MM.1S (cell line): ENCODE results near the gene FBXO42.

ENCODE experiments used
- DNase-seq: peaks from one replicate; pipeline ENCODE4 v3.0.0-alpha.2; 2015
- H2AFZ ChIP-seq: fragments of 300-600 bp; sonication (generic); 2 replicates; pipeline ENCODE4 v1.6.0; 2016; ENCODE audit warnings: antibody characterized with exemption, low read length
- H3F3A ChIP-seq: fragments of 300-600 bp; sonication (generic); 2 replicates; pipeline ENCODE4 v1.6.1; 2016; ENCODE audit warnings: mild to moderate bottlenecking, antibody characterized with exemption, low read length, moderate library complexity, mixed read lengths; ENCODE audit not compliant: insufficient read depth
- H3K27ac ChIP-seq: fragments of 300-600 bp; sonication (generic); 2 replicates; pipeline ENCODE4 v1.5.1; 2016; ENCODE audit warnings: mild to moderate bottlenecking, low read length
- H3K27me3 ChIP-seq: fragments of 300-600 bp; sonication (generic); replicated peaks from 2 replicates; pipeline ENCODE4 v1.6.0; 2016; ENCODE audit warnings: low read length; ENCODE audit not compliant: insufficient read depth
- H3K36me3 ChIP-seq: fragments of 300-600 bp; sonication (generic); replicated peaks from 2 replicates; pipeline ENCODE4 v1.6.1; 2016; ENCODE audit warnings: mild to moderate bottlenecking, low read length, mixed read lengths; ENCODE audit not compliant: insufficient read depth
- H3K4me1 ChIP-seq: fragments of 300-600 bp; sonication (generic); 2 replicates; pipeline ENCODE4 v1.6.1; 2016; ENCODE audit warnings: low read length, mixed read lengths
- H3K4me2 ChIP-seq: fragments of 300-600 bp; sonication (generic); 2 replicates; pipeline ENCODE4 v1.6.0; 2016; ENCODE audit warnings: low read depth, low read length
- H3K4me3 ChIP-seq: fragments of 300-600 bp; sonication (generic); 2 replicates; pipeline ENCODE4 v1.5.1; 2016; ENCODE audit warnings: low read length, mixed read lengths
- H3K79me2 ChIP-seq: fragments of 300-600 bp; sonication (generic); 2 replicates; pipeline ENCODE4 v1.6.1; 2016; ENCODE audit warnings: mixed run types, low read length, mixed read lengths
- H3K9ac ChIP-seq: fragments of 300-600 bp; sonication (generic); 2 replicates; pipeline ENCODE4 v1.6.1; 2016; ENCODE audit warnings: low read length, mixed read lengths
- H3K9me2 ChIP-seq: fragments of 300-600 bp; sonication (generic); replicated peaks from 2 replicates; pipeline ENCODE4 v1.6.1; 2016; ENCODE audit warnings: mild to moderate bottlenecking, low read length, mixed read lengths; ENCODE audit not compliant: insufficient read depth
- H3K9me3 ChIP-seq: fragments of 300-600 bp; sonication (generic); replicated peaks from 2 replicates; pipeline ENCODE4 v1.6.1; 2016; ENCODE audit warnings: mild to moderate bottlenecking, low read length, mixed read lengths; ENCODE audit not compliant: insufficient read depth
- H4K20me1 ChIP-seq: fragments of 300-600 bp; sonication (generic); 2 replicates; pipeline ENCODE4 v1.6.1; 2016; ENCODE audit warnings: mild to moderate bottlenecking, low read length, moderate library complexity, mixed read lengths; ENCODE audit not compliant: insufficient read depth
- EZH2 ChIP-seq: fragments of 300-600 bp; sonication (generic); optimal IDR thresholded peaks from 2 replicates; pipeline ENCODE3; 2017; ENCODE audit warnings: low read depth, mild to moderate bottlenecking, antibody characterized with exemption, low read length, mixed read lengths
- EZH2phosphoT487 ChIP-seq: fragments of 300-600 bp; sonication (generic); IDR thresholded peaks from 2 replicates; pipeline ENCODE4 v1.6.1; 2018; ENCODE audit warnings: antibody characterized with exemption, low read length
- TF ChIP-seq, protein P1 (sequence below): fragments of 300-600 bp; sonication (generic); IDR thresholded peaks from 2 replicates; pipeline ENCODE4 v1.5.1; 2016; ENCODE audit warnings: antibody characterized with exemption, low read length, mixed read lengths

FBXO42 gene

DNA sequence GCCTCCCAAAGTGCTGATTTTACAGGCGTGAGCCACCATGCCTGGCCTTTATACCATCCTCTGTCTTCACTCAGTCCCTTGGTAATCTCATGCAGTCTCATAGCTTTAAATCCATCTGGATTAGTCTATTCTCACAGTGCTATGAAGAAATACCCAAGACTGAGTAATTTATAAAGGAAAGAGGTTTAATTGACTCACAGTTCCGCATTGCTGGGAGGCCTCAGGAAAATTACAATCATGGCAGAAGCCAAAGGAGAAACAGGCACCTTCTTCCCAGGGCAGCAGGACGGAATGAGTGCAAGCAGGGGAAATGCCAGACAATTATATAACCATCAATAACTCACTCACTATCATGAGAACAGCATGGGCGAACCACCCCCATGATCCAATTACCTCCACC, 66.2 kb downstream of the FBXO42 start:
- DNase-seq: no peak
- 0 out of 2 replicates have a peak, but pooled peaks cover 3% of the 10 kb centered on the region for H3K79me2 ChIP-seq
- no peaks in the 10 kb centered on the region for H3K27me3 ChIP-seq
- no peak overlapping the region for H3K4me2 ChIP-seq
- H3K4me3 ChIP-seq: no peak overlapping the region
- H3K4me1 ChIP-seq: no peaks in the 10 kb centered on the region
- no peaks in the 10 kb centered on the region for H3K9me2 ChIP-seq
- H3K9me3 ChIP-seq: no peaks in the 10 kb centered on the region
- H3K27ac ChIP-seq: no peak overlapping the region
- no peak overlapping the region for H2AFZ ChIP-seq
- TF ChIP-seq, protein P1, sequence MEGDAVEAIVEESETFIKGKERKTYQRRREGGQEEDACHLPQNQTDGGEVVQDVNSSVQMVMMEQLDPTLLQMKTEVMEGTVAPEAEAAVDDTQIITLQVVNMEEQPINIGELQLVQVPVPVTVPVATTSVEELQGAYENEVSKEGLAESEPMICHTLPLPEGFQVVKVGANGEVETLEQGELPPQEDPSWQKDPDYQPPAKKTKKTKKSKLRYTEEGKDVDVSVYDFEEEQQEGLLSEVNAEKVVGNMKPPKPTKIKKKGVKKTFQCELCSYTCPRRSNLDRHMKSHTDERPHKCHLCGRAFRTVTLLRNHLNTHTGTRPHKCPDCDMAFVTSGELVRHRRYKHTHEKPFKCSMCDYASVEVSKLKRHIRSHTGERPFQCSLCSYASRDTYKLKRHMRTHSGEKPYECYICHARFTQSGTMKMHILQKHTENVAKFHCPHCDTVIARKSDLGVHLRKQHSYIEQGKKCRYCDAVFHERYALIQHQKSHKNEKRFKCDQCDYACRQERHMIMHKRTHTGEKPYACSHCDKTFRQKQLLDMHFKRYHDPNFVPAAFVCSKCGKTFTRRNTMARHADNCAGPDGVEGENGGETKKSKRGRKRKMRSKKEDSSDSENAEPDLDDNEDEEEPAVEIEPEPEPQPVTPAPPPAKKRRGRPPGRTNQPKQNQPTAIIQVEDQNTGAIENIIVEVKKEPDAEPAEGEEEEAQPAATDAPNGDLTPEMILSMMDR: no peak
- no peaks in the 10 kb centered on the region for H4K20me1 ChIP-seq
- no peaks in the 10 kb centered on the region for H3K36me3 ChIP-seq
- no peak overlapping the region for H3K9ac ChIP-seq
- H3F3A ChIP-seq: no peaks in the 10 kb centered on the region

DNA sequence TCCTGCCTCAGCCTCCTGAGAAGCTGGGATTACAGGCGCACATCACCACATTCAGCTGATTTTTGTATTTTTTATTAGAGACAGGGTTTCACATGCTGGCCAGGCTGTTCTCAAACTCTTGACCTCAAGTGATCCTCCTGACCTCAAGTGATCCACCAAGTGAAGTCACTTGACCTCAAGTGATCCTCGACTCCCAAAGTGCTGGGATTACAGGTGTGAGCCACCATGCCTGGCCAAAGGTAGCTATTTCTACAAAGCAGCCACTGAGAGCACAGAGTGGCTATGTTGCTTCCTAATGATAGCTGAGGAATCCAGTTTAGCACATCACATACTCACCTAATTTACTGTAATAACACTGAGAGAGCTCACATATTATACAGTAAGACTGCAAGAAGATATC, 70.5 kb downstream of the FBXO42 start:
- no peak overlapping the region for H3K9ac ChIP-seq
- no peaks in the 10 kb centered on the region for H3K9me3 ChIP-seq
- H3K79me2 ChIP-seq: 0 out of 2 replicates have a peak, but pooled peaks cover 3% of the 10 kb centered on the region
- no peaks in the 10 kb centered on the region for H3K9me2 ChIP-seq
- H3K4me2 ChIP-seq: no peak overlapping the region
- no peak overlapping the region for H3K27ac ChIP-seq
- H3F3A ChIP-seq: no peaks in the 10 kb centered on the region
- H2AFZ ChIP-seq: no peak overlapping the region
- no peak overlapping the region for H3K4me3 ChIP-seq
- no peaks in the 10 kb centered on the region for H3K4me1 ChIP-seq
- no peak for DNase-seq
- TF ChIP-seq EZH2phosphoT487: no peak
- TF ChIP-seq, protein P1: no peak
- TF ChIP-seq EZH2: no peak
- H3K36me3 ChIP-seq: no peaks in the 10 kb centered on the region
- H4K20me1 ChIP-seq: no peaks in the 10 kb centered on the region
- H3K27me3 ChIP-seq: no peaks in the 10 kb centered on the region

- Histone ChIP-seq H3K27ac (no peak overlapping the region), H3K79me2 (0 out of 2 replicates have a peak, but pooled peaks cover 3% of the 10 kb centered on the region), H3K9me3 (no peaks in the 10 kb centered on the region), H3K4me2 (no peak overlapping the region), H3K9me2 (no peaks in the 10 kb centered on the region), H3F3A (no peaks in the 10 kb centered on the region), H3K27me3 (no peaks in the 10 kb centered on the region), H3K4me1 (no peaks in the 10 kb centered on the region), H2AFZ (no peak overlapping the region), H3K9ac (no peak overlapping the region), H3K36me3 (no peaks in the 10 kb centered on the region), H3K4me3 (no peak overlapping the region), H4K20me1 (no peaks in the 10 kb centered on the region)
- DNase-seq: no peak
- TF ChIP-seq, protein P1: no peak
- no peak for TF ChIP-seq EZH2
- TF ChIP-seq EZH2phosphoT487: no peak
These were observed 73.1 kb downstream of the FBXO42 start for GRCh38 chr1:16279186-16279585.
